ENCODE results near the gene RPL9.
"Not testable (repeated sequence)": the region's sequence is repeated elsewhere in the genome, so short reads cannot be mapped to it uniquely, and the experiment has no call there.

Gene RPL9

DNA sequence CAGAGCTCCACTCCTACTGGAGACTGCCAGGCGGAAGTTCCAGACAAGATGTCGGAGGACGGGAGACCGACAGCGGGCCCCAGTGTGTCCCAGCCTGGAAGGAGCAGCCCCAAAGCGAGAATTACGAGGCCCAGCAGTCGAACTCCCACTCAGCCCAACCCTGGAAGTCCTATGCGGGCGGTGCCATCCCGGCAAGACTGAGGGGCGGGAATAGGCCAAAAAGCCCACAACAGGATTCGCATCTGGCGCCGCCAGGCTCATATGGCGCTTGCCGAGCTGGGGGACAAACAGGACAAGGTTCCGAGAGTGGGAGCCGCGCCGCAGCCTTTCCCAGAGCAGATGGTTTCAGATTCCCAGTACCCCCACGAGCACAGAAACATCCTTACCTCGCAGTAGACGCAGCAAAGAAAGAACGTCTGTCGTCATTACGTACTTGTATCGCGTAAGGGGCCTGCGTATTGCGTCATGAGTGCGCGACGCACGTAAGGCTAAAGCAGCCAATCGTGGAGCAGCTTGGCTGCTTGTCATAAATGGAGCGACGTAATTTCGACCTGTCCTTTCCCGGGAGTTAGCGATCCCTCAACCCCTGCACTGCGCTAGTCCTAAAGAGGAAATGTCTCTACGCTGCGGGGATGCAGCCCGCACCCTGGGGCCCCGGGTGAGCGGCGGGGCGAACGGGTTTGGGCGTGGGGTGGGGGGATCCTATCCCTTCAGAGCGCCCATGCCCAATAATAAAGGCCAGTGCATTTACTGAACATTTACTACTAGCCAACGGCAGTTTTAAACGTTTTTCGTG, at the start of gene RPL9, which contains the start of gene LIAS:
TSS of gene RPL9 (minus strand) at position 418 of the 796 bp plus-strand sequence. CDS start 483 bp downstream, outside the sequence.
TSS of gene LIAS (plus strand) at position 552 of the 796 bp plus-strand sequence. CDS start at position 614, 62 bp downstream.
- ChIA-PET POLR2A (interaction anchor here (0.6 to 3.4 kb wide), 22 partner anchors 10 to 616 kb away, joined by 3 to 20 read pairs (median 4); partner anchors contain the start of genes KLB, SMIM14 and UGDH), CTCF (interaction anchor here (0.6 to 1.3 kb wide), 3 partner anchors 11 to 143 kb away, joined by 3 to 4 read pairs (median 4); no protein-coding TSS in a partner anchor)
- DNase-seq (ENCODE audit: extremely low spot score) = peak; percentile 85

DNA sequence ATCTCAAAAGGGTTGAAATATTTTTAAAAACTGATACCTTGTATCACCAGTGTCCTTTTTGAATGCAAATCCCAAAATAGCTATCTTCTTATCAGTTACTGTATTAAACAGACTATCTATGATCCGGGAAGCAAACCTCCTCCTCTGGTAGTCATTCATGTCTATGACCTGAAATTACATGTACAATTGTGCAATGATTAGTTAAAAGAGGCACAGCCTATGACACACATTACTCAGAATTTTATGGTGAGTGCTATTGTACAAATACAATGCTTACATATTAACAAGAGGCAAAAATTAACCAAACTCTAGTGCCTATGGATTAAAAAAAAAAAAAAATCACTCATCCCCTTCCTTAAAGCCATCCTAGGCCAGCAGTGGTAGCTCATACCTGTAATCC, 46.9 kb upstream of the RPL9 start:
- DNase-seq (ENCODE audit: extremely low spot score) = no peak
- CTCF ChIA-PET = no interaction called here
- POLR2A ChIA-PET = interaction anchor here (1.5 kb wide), 1 partner anchor 133 kb away, joined by 5 read pairs; the partner anchor contains the start of gene SMIM14
- TF ChIP-seq, protein P1, sequence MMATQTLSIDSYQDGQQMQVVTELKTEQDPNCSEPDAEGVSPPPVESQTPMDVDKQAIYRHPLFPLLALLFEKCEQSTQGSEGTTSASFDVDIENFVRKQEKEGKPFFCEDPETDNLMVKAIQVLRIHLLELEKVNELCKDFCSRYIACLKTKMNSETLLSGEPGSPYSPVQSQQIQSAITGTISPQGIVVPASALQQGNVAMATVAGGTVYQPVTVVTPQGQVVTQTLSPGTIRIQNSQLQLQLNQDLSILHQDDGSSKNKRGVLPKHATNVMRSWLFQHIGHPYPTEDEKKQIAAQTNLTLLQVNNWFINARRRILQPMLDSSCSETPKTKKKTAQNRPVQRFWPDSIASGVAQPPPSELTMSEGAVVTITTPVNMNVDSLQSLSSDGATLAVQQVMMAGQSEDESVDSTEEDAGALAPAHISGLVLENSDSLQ (IDR thresholded peaks at IDR 0.05) = no peak
- TF ChIP-seq FOXA1 (IDR thresholded peaks at IDR 0.05) (no peak), NFRKB (IDR thresholded peaks at IDR 0.05) (no peak), SUZ12 (IDR thresholded peaks at IDR 0.05) (no peak), TARDBP (IDR thresholded peaks at IDR 0.05) (no peak), FOXM1 (IDR thresholded peaks at IDR 0.05; ENCODE audit: borderline replicate concordance) (no peak), ARNT (IDR thresholded peaks at IDR 0.05) (no peak), HDGF (IDR thresholded peaks at IDR 0.05; ENCODE audit: borderline replicate concordance) (no peak), L3MBTL2 (conservative IDR thresholded peaks at IDR 0.05) (no peak), ELF4 (IDR thresholded peaks at IDR 0.05) (no peak), FOXK2 (IDR thresholded peaks at IDR 0.05) (no peak), LEF1 (IDR thresholded peaks at IDR 0.05; ENCODE audit: borderline replicate concordance) (no peak), ZNF384 (IDR thresholded peaks at IDR 0.05) (no peak), BHLHE40 (IDR thresholded peaks at IDR 0.05; ENCODE audit: borderline replicate concordance) (no peak), CTBP1 (IDR thresholded peaks at IDR 0.05; ENCODE audit: borderline replicate concordance) (no peak), SP1 (IDR thresholded peaks at IDR 0.05) (no peak)

More for the DNA sequence above, at the start of gene RPL9, which contains the start of gene LIAS:
- no peak for TF ChIP-seq SP1 (IDR thresholded peaks at IDR 0.05)
- TF ChIP-seq ELF4 (IDR thresholded peaks at IDR 0.05) = peak; percentile 60; the same call in 1 of the 2 replicates
- TF ChIP-seq NFRKB (IDR thresholded peaks at IDR 0.05) = peak; percentile 45; the same call in 1 of the 2 replicates
- TF ChIP-seq FOXA1 (IDR thresholded peaks at IDR 0.05) = no peak
- no peak for TF ChIP-seq FOXK2 (IDR thresholded peaks at IDR 0.05)
- TF ChIP-seq LEF1 (IDR thresholded peaks at IDR 0.05; ENCODE audit: borderline replicate concordance) = no peak
- TF ChIP-seq ZNF384 (IDR thresholded peaks at IDR 0.05) = no peak
- TF ChIP-seq, protein P1 (IDR thresholded peaks at IDR 0.05) = peak; percentile 53

DNA sequence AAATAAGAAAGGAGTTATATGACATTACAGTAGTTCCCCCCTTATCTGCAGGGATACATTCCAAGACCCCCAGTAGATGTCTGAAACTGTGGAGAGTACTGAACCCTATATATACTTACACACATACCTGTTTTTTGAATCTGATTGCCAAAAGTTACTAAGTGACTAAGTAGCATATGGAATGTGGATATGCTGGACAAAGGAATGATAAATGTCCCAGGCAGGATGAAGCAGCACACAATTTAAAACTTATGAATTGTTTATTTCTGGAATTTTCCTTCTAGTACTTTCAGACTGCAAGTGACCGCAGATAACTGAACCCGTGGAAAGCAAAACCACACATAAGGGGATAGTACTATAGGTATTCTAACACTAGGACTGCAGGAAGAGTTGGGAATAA, 45.8 kb upstream of the RPL9 start:
- no peak for TF ChIP-seq ELF4 (IDR thresholded peaks at IDR 0.05)
- no peak for TF ChIP-seq FOXK2 (IDR thresholded peaks at IDR 0.05)
- no peak for TF ChIP-seq SUZ12 (IDR thresholded peaks at IDR 0.05)
- ChIA-PET POLR2A (no interaction called here), CTCF (no interaction called here)
- no peak for DNase-seq (ENCODE audit: extremely low spot score)

DNA sequence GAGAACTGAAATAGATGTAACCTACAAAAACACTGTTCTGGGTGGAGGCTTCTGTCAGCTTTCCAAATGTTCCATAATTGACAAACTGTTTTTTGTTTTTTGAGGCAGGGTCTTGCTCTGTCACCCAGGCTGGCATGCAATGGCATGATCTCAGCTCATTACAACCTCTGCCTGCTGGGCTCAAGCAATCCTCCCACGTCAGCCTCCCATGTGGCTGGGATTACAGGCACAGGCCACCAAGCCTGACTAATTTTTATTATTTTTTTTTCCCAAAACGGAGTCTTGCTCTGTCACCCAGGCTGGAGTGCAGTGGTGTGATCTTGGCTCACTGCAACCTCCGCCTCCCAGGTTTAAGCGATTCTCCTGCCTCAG, 43.9 kb upstream of the RPL9 start:
- CTCF ChIA-PET = interaction anchor here (0.6 kb wide), 1 partner anchor 43 kb away, joined by 3 read pairs; no protein-coding TSS in a partner anchor
- DNase-seq (ENCODE audit: extremely low spot score); POLR2A ChIA-PET: not testable (repeated sequence)

DNA sequence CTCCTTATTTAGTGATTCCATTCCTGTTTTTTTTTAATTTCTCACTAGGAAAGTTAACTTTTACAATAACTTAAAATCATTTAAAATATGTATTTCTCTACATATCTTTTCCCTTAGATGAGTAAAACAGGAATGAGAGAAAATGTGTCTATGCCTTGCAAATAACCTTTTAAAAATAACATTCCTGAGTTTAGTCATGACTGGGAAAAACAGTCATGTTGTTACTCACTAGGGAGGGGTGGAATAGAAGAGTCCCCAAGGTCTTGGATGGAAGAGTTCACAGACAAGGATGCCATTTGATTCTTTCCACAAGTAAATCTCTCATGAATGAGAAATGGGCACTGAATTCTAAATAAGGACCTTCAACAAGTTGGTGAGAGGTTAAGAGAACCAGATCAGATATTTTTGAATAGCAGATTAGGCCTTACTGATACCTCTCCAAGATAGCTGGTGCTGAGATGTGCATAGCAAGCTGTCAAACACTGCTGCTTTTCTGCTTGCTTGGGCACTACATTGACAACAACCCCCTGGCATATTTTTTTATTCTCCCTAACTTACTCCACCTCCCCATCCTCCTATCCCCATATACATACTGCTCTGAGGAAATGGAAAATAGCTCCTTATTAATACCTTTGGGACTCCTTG, 43.4 kb upstream of the RPL9 start:
- TF ChIP-seq SUZ12 (IDR thresholded peaks at IDR 0.05) = no peak
- ChIA-PET POLR2A (no interaction called here), CTCF (interaction anchor here (0.6 kb wide), 1 partner anchor 42 kb away, joined by 3 read pairs; no protein-coding TSS in a partner anchor)
- DNase-seq (ENCODE audit: extremely low spot score) = no peak

DNA sequence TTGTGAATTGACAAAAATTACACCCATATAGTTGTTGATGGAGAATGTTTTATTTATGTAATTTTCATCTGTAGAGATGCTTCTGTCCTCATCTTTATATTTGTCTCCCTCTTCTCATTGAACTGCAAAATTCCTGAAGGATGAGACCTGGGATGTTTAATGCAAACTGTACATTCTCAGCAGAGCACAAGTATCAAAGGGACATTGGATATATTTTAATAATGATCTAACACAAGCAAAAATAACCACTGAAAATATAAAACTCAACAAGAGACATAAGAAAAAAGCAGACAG, 40.0 kb upstream of the RPL9 start:
- CTCF ChIA-PET = no interaction called here
- no peak for DNase-seq (ENCODE audit: extremely low spot score)
- TF ChIP-seq FOXK2 (IDR thresholded peaks at IDR 0.05) (no peak), SUZ12 (IDR thresholded peaks at IDR 0.05) (no peak)
- TF ChIP-seq, protein P1 (IDR thresholded peaks at IDR 0.05) = no peak
- POLR2A ChIA-PET = no interaction called here
